Heart left ventricle (tissue), 16 donors: ENCODE data around the gene COL15A1. TPM values are rescaled to one million over a fixed set of nuclear protein-coding genes. Genes with fewer than 3 reads are reported as not detected.

Source experiments
- ATAC-seq, 4 donors: fragments of 200-7000 bp; cut with Tn5 transposase; one replicate each; pipeline ENCODE4 v1.9.1; 2020 to 2022; ENCODE audit warnings: moderate library complexity in 4 of 4, mild to moderate bottlenecking in 3 of 4, moderate number of reproducible peaks in 1 of 4
- DNase-seq, 5 donors: peaks; one replicate each; pipeline ENCODE4 v3.0.0-alpha.2; 2020
- H3K27ac ChIP-seq, 12 donors: fragments of 200-600 bp; sonication (generic) in 4 of 12; one replicate each; pipeline versions ENCODE4 v1.5.0 to v1.8.0; 2016 to 2022; ENCODE audit warnings: mild to moderate bottlenecking in 2 of 12
- H3K27me3 ChIP-seq, 9 donors: fragments of 200-600 bp; sonication (generic) in 2 of 9; one replicate each; pipeline versions ENCODE4 v1.5.1 to v1.8.0; 2016 to 2022; ENCODE audit warnings: mild to moderate bottlenecking in 3 of 9
- H3K36me3 ChIP-seq, 9 donors: fragments of 200-600 bp; sonication (generic) in 2 of 9; one replicate each; pipeline versions ENCODE4 v1.5.0 to v1.8.0; 2018 to 2022; ENCODE audit warnings: mild to moderate bottlenecking in 2 of 9
- H3K4me1 ChIP-seq, 12 donors: fragments of 200-600 bp; sonication (generic) in 4 of 12; one replicate each; pipeline versions ENCODE4 v1.5.0 to v1.8.0; 2016 to 2022; ENCODE audit warnings: mild to moderate bottlenecking in 3 of 12
- H3K4me3 ChIP-seq, 12 donors: fragments of 200-600 bp; sonication (generic) in 4 of 12; one replicate each; pipeline versions ENCODE4 v1.5.0 to v1.8.0; 2017 to 2022; ENCODE audit warnings: mild to moderate bottlenecking in 9 of 12, moderate library complexity in 4 of 12
- H3K9me3 ChIP-seq, 12 donors: fragments of 200-600 bp; sonication (generic) in 4 of 12; one replicate each; pipeline versions ENCODE4 v1.5.0 to v1.8.0; 2016 to 2022; ENCODE audit warnings: mild to moderate bottlenecking in 1 of 12
- CTCF ChIP-seq, 12 donors: fragments of 200-600 bp; sonication (generic) in 4 of 12; IDR thresholded peaks; one replicate each; pipeline versions ENCODE4 v1.5.0 to v1.8.0; 2018 to 2022; ENCODE audit warnings: antibody characterized with exemption in 12 of 12, mild to moderate bottlenecking in 5 of 12
- POLR2A ChIP-seq, 2 donors: fragments of 450-650 bp; IDR thresholded peaks; one replicate each; pipeline ENCODE4 v1.6.1; 2017; ENCODE audit warnings: antibody characterized with exemption in 2 of 2, mild to moderate bottlenecking in 2 of 2, moderate library complexity in 2 of 2
- WGBS, 4 donors: extraction: QIAGEN DNeasy Blood & Tissue Kit in 2 of 4; methylation state at CpG; one replicate each; pipeline versions ENCODE4 v1.1.5 to v1.1.7; 2013 to 2018; 5-methylcytosine and 5-hydroxymethylcytosine counted together
- intact Hi-C, 10 donors: fragments of 100-400 bp; cut with DNase I; formaldehyde crosslinking; loops; one replicate each; pipeline versions ENCODE4 v1.11.1 to v1.14.2; 2022
- polyA plus RNA-seq, 2 donors: library from polyadenylated mRNA; stranded (reverse); fragments of 200-250 nt; gene quantifications; one replicate each; pipeline ENCODE4 v1.2.3, GENCODE V29; 2013
- total RNA-seq, 9 donors: library from RNA; depleted of rRNA in 2 of 9; stranded (reverse); fragments of >200 nt in 2 of 9; fragmentation: NEBNext Ultra II Directional in 3 of 9; extraction: Animal tissue kit (Norgen Biotek cat#: 25700) in 3 of 9; gene quantifications; one replicate each; pipeline versions ENCODE4 v1.1.0 to v1.2.4, GENCODE V29; 2016 to 2023
- donor health status: ischemic (EF 13 %, LVEDD 7.1; RV severe dilation, severe dysfunction).
- donor health status: healthy with polysubstance abuse.
- donor health status: DM: no; HTN: yes; CAD: no.
- donor health status: DM: no; HTN: no; CAD: no.
- donor health status: ischemic (EF 25% LVEDD 6.9; RV normal size, moderate dysfunction).
- donor health status: ischemic (EF 25% LVEDD 5.7; RV mildly dilated, moderate dysfunction).
- donor health status: healthy.
- donor health status: DM: yes; HTN: yes; CAD: no.
- donor health status: ischemic (EF 35%, LVEDD 5.7; RV mildly dilated, moderate dysfunction).
- donor health status: nonischemic (EF 11% LVEDD 7.7; RV severe dilation, severe dysfunction).
- donor health status: DM: yes; HTN: yes; CAD: no.
- donor health status: PGD.
- donor health status: ischemic (EF 29% LVEDD 5.4; RV normal size, mild dysfunction).
- donor health status: nonischemic (EF 23%, LVEDD 6.1; RV moderate dilation, normal function).

Gene COL15A1
- total and polyA plus RNA-seq, 11 donors = 12.4 to 81.0 (median 38.8) TPM

DNA sequence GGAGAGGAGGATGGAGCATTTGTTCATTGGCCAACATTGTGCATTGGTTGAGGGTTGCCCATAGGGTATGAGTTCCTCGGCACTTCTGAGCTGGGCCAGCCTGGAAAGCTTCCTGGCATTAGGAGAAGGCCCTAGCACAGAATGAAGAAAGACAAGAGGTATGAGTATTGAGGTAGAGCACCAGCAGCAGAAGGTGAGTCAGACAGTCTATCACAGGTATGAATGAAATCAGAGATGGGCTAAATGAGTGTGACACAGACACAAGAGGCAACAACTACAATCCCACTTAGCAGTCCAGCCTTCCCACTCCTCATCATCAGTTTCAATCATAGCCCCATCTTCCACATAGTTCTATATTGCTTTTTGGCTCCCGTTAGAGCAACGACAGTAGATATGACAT lies 135.8 kb downstream of the COL15A1 start:
- Histone ChIP-seq H3K9me3 (no peaks in the 10 kb centered on the region), H3K27ac (no peak overlapping the region), H3K36me3 (no peaks in the 10 kb centered on the region), H3K4me3 (no peak overlapping the region), H3K27me3 (no peaks in the 10 kb centered on the region), H3K4me1 (peaks cover 0 to 25% (median 12%) of the 10 kb centered on the region in 12 donors)
- DNase-seq (no peak), ATAC-seq (no peak)
- WGBS, 4 donors = 87 to 94% (median 93%) methylated on average over 3 of the region's 3 CpGs
- no peak for TF ChIP-seq POLR2A (IDR thresholded peaks at IDR 0.05)
- TF ChIP-seq CTCF (IDR thresholded peaks at IDR 0.05) = no peak
- intact Hi-C loops = no loop called here

- Histone ChIP-seq H3K36me3 (no peaks in the 10 kb centered on the region), H3K9me3 (no peaks in the 10 kb centered on the region), H3K4me3 (no peak overlapping the region), H3K27ac (no peak overlapping the region), H3K4me1 (peaks cover 0 to 21% (median 0%) of the 10 kb centered on the region in 12 donors), H3K27me3 (no peaks in the 10 kb centered on the region)
- TF ChIP-seq CTCF (IDR thresholded peaks at IDR 0.05) (no peak), POLR2A (IDR thresholded peaks at IDR 0.05) (no peak)
- no peak for DNase-seq
- 65 to 73% (median 68%) methylated on average over 6 of the region's 6 CpGs for WGBS, 4 donors
- ATAC-seq = no peak
- intact Hi-C loops = no loop called here
These were observed 139.3 kb downstream of the COL15A1 start for GRCh38 chr9:99083051-99083450.

DNA sequence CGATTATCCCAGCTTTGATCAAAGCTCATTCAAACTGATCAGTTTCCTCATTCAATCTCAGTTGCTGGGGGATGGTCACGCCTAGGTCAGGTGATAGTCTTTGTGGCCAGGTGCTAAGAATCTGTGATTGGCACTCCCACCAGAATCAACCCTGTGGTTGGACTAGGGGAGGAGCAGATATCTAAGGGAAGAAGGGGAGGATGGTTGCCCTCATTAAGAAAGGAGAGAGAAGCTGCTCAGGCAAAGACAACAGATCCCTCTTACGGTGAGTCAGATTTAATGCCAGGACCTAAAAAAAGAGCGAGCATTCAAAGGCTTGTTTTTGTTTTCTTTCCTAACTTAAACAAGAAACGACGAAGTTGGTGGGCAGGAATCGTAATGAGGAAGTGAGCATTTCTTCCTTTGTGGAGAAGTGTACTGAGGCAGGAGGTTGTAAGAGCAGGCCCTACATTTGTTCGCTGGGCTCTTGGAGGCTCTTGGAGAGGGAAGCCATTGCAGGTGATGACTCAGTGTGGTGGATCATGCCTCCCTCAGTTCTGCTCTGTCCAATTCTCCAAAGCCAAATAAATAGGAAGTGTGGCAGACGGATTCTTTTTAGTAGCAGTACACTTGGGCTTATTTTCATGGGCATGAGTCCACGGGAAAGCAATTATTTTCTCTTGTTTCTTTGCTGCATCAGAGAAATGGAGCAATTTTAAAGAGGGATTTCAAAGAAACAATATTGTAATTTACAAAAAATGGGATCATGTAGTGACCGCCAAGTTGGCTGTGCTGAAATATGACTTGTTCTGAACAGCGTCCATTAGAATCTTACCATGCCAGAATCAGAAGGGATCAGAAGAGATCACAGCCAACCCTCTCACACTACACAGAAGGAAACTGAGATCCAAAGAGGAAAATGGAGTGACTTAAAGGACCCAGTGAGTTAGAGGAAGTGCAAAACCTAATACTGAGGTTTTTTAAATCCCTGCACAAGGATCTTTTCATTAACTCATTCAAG lies 142.5 kb downstream of the COL15A1 start:
- no peaks in the 10 kb centered on the region for H3K36me3 ChIP-seq
- H3K27ac ChIP-seq = peak overlapping the region in 3 of 12 donors; percentile 30 to 34 (median 31)
- WGBS, 4 donors = 77 to 86% (median 81%) methylated on average over 12 of the region's 12 CpGs
- peaks cover 0 to 7% (median 0%) of the 10 kb centered on the region in 12 donors for H3K9me3 ChIP-seq
- DNase-seq = peak in 1 of 5 donors; percentile 36
- no peaks in the 10 kb centered on the region for H3K27me3 ChIP-seq
- peaks cover 0 to 21% (median 0%) of the 10 kb centered on the region in 12 donors for H3K4me1 ChIP-seq
- no peak for TF ChIP-seq CTCF (IDR thresholded peaks at IDR 0.05)
- no peak for TF ChIP-seq POLR2A (IDR thresholded peaks at IDR 0.05)
- H3K4me3 ChIP-seq = no peak overlapping the region
- intact Hi-C loops = no loop called here
- ATAC-seq = peak in 3 of 4 donors; percentile 65 to 79 (median 77)

- TF ChIP-seq POLR2A (IDR thresholded peaks at IDR 0.05) = no peak
- no peak for TF ChIP-seq CTCF (IDR thresholded peaks at IDR 0.05)
- WGBS, 4 donors = 95 to 98% (median 97%) methylated on average over 3 of the region's 3 CpGs
- H3K4me3 ChIP-seq = no peak overlapping the region
- no peak for DNase-seq
- no peak for ATAC-seq
- H3K27ac ChIP-seq = no peak overlapping the region
- no peaks in the 10 kb centered on the region for H3K27me3 ChIP-seq
- peaks cover 0 to 7% (median 0%) of the 10 kb centered on the region in 12 donors for H3K9me3 ChIP-seq
- no peaks in the 10 kb centered on the region for H3K36me3 ChIP-seq
- H3K4me1 ChIP-seq = peaks cover 0 to 21% (median 0%) of the 10 kb centered on the region in 12 donors
- intact Hi-C loops = no loop called here
These were observed 143.8 kb downstream of the COL15A1 start for GRCh38 chr9:99087462-99087861.
